CD4-positive, alpha-beta memory T cell (primary cell): ENCODE results near the gene FANCE. TPM values are rescaled to one million over a fixed set of nuclear protein-coding genes. Genes with fewer than 3 reads are reported as not detected.

Source experiments
- CTCF ChIA-PET: fragments of 350-600 bp; sonication (Branson Sonifier 250); formaldehyde crosslinking; loops from one replicate; lab custom pipeline; 2021; ENCODE audit warnings: inconsistent platforms; ENCODE audit not compliant: partially characterized antibody; lab: Charles Lee
- POLR2A ChIA-PET: fragments of 350-600 bp; sonication (Branson Sonifier 250); formaldehyde crosslinking; loops from one replicate; lab custom pipeline; 2021; ENCODE audit not compliant: partially characterized antibody; lab: Charles Lee
- DNase-seq, 5 donors: peaks; one replicate each; pipeline versions ENCODE4 v3.0.0 to v3.0.0-alpha.2; 2020 to 2022; ENCODE audit warnings: mixed read lengths in 1 of 5
- H3K27ac ChIP-seq: one replicate; pipeline ENCODE4 v1.7.0; 2013; ENCODE audit warnings: low read depth, low read length
- H3K27me3 ChIP-seq: 2 replicates; pipeline ENCODE4 v1.7.0; 2013; ENCODE audit warnings: mild to moderate bottlenecking, low read length, moderate library complexity; ENCODE audit not compliant: insufficient read depth
- H3K36me3 ChIP-seq: 2 replicates; pipeline ENCODE4 v1.7.0; 2013; ENCODE audit warnings: mild to moderate bottlenecking, low read length, moderate library complexity; ENCODE audit not compliant: insufficient read depth
- H3K4me1 ChIP-seq: 2 replicates; pipeline ENCODE4 v1.7.0; 2013; ENCODE audit warnings: mild to moderate bottlenecking, low read length, moderate library complexity; ENCODE audit not compliant: insufficient read depth
- H3K4me3 ChIP-seq, 2 donors: one replicate each; pipeline ENCODE4 v1.7.0; 2013; ENCODE audit warnings: low read length in 2 of 2, mild to moderate bottlenecking in 1 of 2
- H3K9me3 ChIP-seq, 2 donors: one replicate each; pipeline ENCODE4 v1.7.0; 2013; ENCODE audit warnings: low read length in 2 of 2, control low read depth in 1 of 2; ENCODE audit not compliant: control insufficient read depth in 1 of 2
- H3K27ac Mint-ChIP-seq, 7 donors: one replicate each; pipeline ENCODE4 v1.8.0; 2020 to 2021; ENCODE audit warnings: mixed read lengths in 7 of 7, mild to moderate bottlenecking in 6 of 7, inconsistent platforms in 3 of 7, moderate library complexity in 3 of 7
- H3K27me3 Mint-ChIP-seq, 2 donors: one replicate each; pipeline ENCODE4 v1.8.0; 2020 to 2021; ENCODE audit warnings: mixed read lengths in 2 of 2
- H3K36me3 Mint-ChIP-seq, 2 donors: one replicate each; pipeline ENCODE4 v1.8.0; 2020 to 2021; ENCODE audit warnings: mixed read lengths in 2 of 2, inconsistent platforms in 1 of 2, mild to moderate bottlenecking in 1 of 2
- H3K4me1 Mint-ChIP-seq, 4 donors: one replicate each; pipeline ENCODE4 v1.8.0; 2020 to 2021; ENCODE audit warnings: mixed read lengths in 4 of 4, mild to moderate bottlenecking in 1 of 4
- H3K4me3 Mint-ChIP-seq, 8 donors: one replicate each; pipeline ENCODE4 v1.8.0; 2020 to 2021; ENCODE audit warnings: mixed read lengths in 8 of 8, mild to moderate bottlenecking in 7 of 8, moderate library complexity in 6 of 8, inconsistent platforms in 3 of 8
- H3K9me3 Mint-ChIP-seq, 8 donors: one replicate each; pipeline ENCODE4 v1.8.0; 2020 to 2021; ENCODE audit warnings: mixed read lengths in 8 of 8, mild to moderate bottlenecking in 5 of 8, inconsistent platforms in 3 of 8, moderate library complexity in 1 of 8
- intact Hi-C: fragments of 100-400 bp; cut with micrococcal nuclease; formaldehyde crosslinking; loops from one replicate; pipeline ENCODE4 v1.15.1; 2023
- polyA plus RNA-seq, 2 donors: library from polyadenylated mRNA; unstranded; fragments of 300-500 nt; fragmentation: Illumina TruSeq; gene quantifications; one replicate each; pipeline ENCODE4 v1.2.3, GENCODE V29; 2021
- total RNA-seq, 2 experiments: library from RNA; stranded (reverse); gene quantifications; one replicate each; pipeline ENCODE4 v1.2.3, GENCODE V29; 2021

FANCE gene
- total and polyA plus RNA-seq, 4 experiments from 2014 or later, result 5.4 to 9.0 (median 7.9) TPM

DNA sequence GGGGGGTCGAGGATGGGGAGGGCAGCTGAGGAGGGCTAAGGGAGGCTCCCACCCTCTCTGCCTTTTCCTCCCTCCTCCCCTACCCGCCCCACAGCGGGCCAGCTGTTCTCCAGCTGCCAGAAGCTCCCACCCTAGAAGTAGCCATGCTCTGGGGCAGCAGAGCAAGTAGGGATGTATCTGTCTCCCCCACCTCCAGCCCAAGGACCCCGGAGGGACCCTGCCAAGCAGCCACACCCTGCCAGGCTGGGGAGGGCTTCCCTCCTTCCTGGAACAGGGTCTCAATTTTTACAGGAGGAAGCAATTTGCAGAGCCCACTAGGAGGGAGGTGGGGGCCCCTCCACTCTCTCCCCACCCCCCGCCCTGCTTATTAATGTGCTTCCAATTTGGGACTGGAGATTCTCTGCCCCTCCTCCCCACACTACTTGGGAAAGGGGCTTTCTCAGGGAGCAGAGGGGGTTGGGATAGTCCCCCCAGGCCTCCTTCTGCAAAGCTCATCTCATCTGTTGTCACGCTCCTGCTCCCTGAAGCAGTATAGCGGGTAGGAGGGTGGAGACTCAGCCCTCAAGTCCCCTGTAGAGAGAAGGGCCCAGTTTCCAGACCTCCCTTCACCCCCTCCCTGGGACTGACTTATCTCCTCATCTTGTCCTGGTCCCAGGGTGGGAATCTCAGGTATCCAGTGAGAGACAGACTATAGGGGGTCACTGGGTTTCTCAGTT is 40.3 kb downstream of the FANCE start:
- no peaks in the 10 kb centered on the region for H3K9me3 Mint-ChIP-seq
- Histone ChIP-seq H3K27ac (no peak overlapping the region), H3K4me3 (no peak overlapping the region), H3K27me3 (no peaks in the 10 kb centered on the region), H3K9me3 (no peaks in the 10 kb centered on the region), H3K4me1 (no peaks in the 10 kb centered on the region), H3K36me3 (no peaks in the 10 kb centered on the region)
- CTCF ChIA-PET, result no interaction called here
- H3K27ac Mint-ChIP-seq, result peak overlapping the region in 1 of 7 donors; percentile 10
- no peak for DNase-seq
- H3K4me3 Mint-ChIP-seq, result no peak overlapping the region
- no peaks in the 10 kb centered on the region for H3K36me3 Mint-ChIP-seq
- intact Hi-C loops, result no loop called here
- H3K27me3 Mint-ChIP-seq, result no peaks in the 10 kb centered on the region
- POLR2A ChIA-PET, result interaction anchor here (1.1 kb wide), 1 partner anchor 19 kb away, joined by 3 read pairs; no protein-coding TSS in a partner anchor
- peaks cover 10 to 25% (median 14%) of the 10 kb centered on the region in 4 donors for H3K4me1 Mint-ChIP-seq

DNA sequence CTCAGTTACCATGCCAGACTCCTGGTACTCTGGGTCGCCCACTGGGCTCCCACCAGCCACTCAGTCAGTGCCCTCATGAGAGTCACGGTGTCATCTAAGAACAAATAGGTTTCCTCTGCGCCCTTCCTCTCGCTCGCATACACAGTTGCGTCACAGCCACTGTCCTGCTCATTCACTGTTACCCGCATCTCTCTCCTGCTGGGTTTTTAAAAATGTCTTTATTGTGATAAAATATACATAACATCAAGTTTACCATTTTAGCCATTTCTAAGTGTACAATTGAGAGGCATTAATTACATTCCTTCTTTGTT is 40.8 kb downstream of the FANCE start:
- Histone ChIP-seq H3K27me3 (no peaks in the 10 kb centered on the region), H3K4me1 (peaks cover 2% of the 10 kb centered on the region), H3K9me3 (no peaks in the 10 kb centered on the region), H3K36me3 (no peaks in the 10 kb centered on the region), H3K27ac (no peak overlapping the region), H3K4me3 (no peak overlapping the region)
- DNase-seq, result no peak
- peaks cover 8 to 27% (median 12%) of the 10 kb centered on the region in 4 donors for H3K4me1 Mint-ChIP-seq
- no peaks in the 10 kb centered on the region for H3K36me3 Mint-ChIP-seq
- ChIA-PET POLR2A (no interaction called here), CTCF (no interaction called here)
- peak overlapping the region in 2 of 7 donors; percentile 10 to 60 for H3K27ac Mint-ChIP-seq
- intact Hi-C loops, result no loop called here
- no peaks in the 10 kb centered on the region for H3K9me3 Mint-ChIP-seq
- H3K27me3 Mint-ChIP-seq, result no peaks in the 10 kb centered on the region
- H3K4me3 Mint-ChIP-seq, result no peak overlapping the region

DNA sequence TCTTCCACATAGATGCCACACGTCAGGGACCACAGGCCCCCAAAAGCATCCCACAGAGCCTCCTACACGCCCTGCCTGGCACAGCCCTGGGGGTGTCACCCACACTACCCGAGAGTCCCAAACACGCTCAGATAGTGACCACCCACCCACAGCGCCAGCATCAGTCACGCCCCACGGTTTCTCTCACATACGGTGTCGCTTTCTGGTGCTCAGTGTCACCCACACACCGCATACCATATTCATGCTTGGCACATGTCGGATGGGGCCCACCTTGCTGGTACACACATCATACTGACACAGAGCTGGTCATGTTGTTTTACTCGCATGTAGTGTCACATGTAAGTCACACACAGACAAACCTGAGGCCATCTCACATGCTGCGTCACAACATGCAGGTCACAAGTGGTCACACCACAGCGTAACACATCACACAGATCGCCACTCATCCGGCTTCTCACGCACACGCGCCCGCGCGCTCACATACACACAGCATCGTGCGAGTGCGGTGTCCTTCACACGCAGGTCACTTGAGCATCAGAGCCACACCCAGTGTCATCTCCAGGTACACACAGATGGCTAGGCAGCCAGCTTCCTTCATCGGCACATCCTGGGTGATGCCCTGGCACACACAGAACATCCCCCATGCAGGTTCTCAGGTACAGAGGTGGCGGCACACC is 41.3 kb downstream of the FANCE start:
- H3K27me3 Mint-ChIP-seq, result peaks cover 0 to 1% of the 10 kb centered on the region in 2 donors
- H3K9me3 Mint-ChIP-seq, result no peaks in the 10 kb centered on the region
- Histone ChIP-seq H3K27ac (no peak overlapping the region), H3K36me3 (no peaks in the 10 kb centered on the region), H3K9me3 (no peaks in the 10 kb centered on the region), H3K27me3 (no peaks in the 10 kb centered on the region), H3K4me3 (no peak overlapping the region), H3K4me1 (peaks cover 7% of the 10 kb centered on the region)
- peaks cover 10 to 32% (median 14%) of the 10 kb centered on the region in 4 donors for H3K4me1 Mint-ChIP-seq
- POLR2A ChIA-PET, result no interaction called here
- H3K27ac Mint-ChIP-seq, result peak overlapping the region in 3 of 7 donors; percentile 12 to 73 (median 60)
- intact Hi-C loops, result no loop called here
- H3K36me3 Mint-ChIP-seq, result no peaks in the 10 kb centered on the region
- no peak overlapping the region for H3K4me3 Mint-ChIP-seq
- no peak for DNase-seq
- CTCF ChIA-PET, result no interaction called here

DNA sequence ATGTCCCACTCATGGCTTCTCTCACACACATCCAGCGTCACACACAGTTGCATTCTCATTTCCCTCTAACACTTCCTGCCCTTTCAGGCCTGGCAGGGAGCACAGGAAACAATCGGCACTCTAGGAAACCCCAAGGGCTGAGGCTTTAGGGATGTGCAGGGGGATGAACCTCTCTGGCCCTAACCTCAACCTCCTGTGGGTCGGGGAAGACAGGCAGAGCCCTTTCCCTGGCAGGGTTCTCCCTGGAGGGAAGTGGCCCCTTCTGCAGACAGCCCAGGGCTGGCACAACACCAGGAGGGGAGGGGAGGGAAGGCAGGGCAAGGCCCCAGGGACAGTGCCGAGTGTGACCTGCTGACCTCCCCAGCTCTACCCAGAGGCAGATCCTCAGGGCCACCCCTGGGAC is 42.0 kb downstream of the FANCE start:
- H3K36me3 ChIP-seq, result no peaks in the 10 kb centered on the region
- H3K4me3 ChIP-seq, result no peak overlapping the region
- Mint-ChIP-seq H3K27ac (peak overlapping the region in 2 of 7 donors; percentile 8 to 19), H3K27me3 (peaks cover 4% of the 10 kb centered on the region in 2 donors), H3K36me3 (no peaks in the 10 kb centered on the region), H3K9me3 (no peaks in the 10 kb centered on the region), H3K4me1 (peaks cover 13 to 37% (median 18%) of the 10 kb centered on the region in 4 donors), H3K4me3 (peak overlapping the region in 1 of 8 donors; percentile 0)
- intact Hi-C loops, result no loop called here
- ChIA-PET CTCF (interaction anchor here (1.0 kb wide), 1 partner anchor 29 kb away, joined by 4 read pairs; no protein-coding TSS in a partner anchor), POLR2A (no interaction called here)
- peaks cover 10% of the 10 kb centered on the region for H3K4me1 ChIP-seq
- no peaks in the 10 kb centered on the region for H3K27me3 ChIP-seq
- no peaks in the 10 kb centered on the region for H3K9me3 ChIP-seq
- DNase-seq, result no peak
- no peak overlapping the region for H3K27ac ChIP-seq

DNA sequence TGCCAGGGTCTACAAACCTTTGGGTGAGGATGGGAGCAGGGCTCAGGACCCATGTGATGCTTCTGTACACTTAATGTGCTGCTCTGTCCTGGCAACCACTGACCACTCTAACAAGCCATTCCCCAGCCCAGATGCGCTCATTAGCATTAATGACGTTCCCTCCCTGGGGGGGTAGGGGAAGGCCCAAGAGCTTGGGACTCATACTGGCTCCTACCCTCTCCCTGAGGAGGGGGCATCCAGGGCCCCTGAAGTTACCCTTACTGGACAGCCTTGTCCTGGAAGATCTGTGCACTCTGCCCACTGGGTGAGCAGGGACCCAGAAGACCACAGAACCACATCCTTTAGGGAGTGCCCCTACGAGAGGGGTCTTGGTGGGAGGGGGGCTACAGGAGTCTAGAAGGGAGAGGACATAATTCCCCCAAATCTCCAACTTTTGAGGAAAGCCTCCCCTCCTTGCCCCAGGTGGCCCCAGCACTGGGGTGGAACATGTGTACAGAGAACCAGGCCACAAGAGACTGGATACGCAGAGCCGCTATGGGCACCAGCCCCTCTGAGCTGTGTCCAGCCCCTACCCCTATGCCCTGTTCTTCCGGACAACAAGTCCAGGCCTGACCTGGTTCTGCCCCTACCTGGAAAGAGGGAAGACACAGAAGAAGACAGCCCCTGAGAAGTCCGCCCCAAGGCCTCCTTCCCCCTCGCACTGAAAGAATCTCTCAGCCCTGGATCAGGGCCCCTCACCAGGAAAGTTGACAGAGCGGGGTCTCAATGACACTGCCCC is 43.3 kb downstream of the FANCE start:
- no peaks in the 10 kb centered on the region for H3K9me3 Mint-ChIP-seq
- H3K9me3 ChIP-seq, result no peaks in the 10 kb centered on the region
- DNase-seq, result no peak
- H3K27me3 ChIP-seq, result no peaks in the 10 kb centered on the region
- H3K27ac ChIP-seq, result no peak overlapping the region
- H3K36me3 Mint-ChIP-seq, result no peaks in the 10 kb centered on the region
- ChIA-PET POLR2A (interaction anchor here (1.0 kb wide), 1 partner anchor 29 kb away, joined by 3 read pairs; no protein-coding TSS in a partner anchor), CTCF (interaction anchor here (1.0 kb wide), 1 partner anchor 27 kb away, joined by 4 read pairs; no protein-coding TSS in a partner anchor)
- no peak overlapping the region for H3K4me3 ChIP-seq
- peak overlapping the region; percentile 70 to 84 (median 80) for H3K4me3 Mint-ChIP-seq
- H3K4me1 Mint-ChIP-seq, result peaks cover 13 to 37% (median 18%) of the 10 kb centered on the region in 4 donors
- peaks cover 6 to 7% of the 10 kb centered on the region in 2 donors for H3K27me3 Mint-ChIP-seq
- H3K27ac Mint-ChIP-seq, result peak overlapping the region in 4 of 7 donors; percentile 30 to 87 (median 46)
- intact Hi-C loops, result no loop called here
- peaks cover 10% of the 10 kb centered on the region for H3K4me1 ChIP-seq
- H3K36me3 ChIP-seq, result no peaks in the 10 kb centered on the region

DNA sequence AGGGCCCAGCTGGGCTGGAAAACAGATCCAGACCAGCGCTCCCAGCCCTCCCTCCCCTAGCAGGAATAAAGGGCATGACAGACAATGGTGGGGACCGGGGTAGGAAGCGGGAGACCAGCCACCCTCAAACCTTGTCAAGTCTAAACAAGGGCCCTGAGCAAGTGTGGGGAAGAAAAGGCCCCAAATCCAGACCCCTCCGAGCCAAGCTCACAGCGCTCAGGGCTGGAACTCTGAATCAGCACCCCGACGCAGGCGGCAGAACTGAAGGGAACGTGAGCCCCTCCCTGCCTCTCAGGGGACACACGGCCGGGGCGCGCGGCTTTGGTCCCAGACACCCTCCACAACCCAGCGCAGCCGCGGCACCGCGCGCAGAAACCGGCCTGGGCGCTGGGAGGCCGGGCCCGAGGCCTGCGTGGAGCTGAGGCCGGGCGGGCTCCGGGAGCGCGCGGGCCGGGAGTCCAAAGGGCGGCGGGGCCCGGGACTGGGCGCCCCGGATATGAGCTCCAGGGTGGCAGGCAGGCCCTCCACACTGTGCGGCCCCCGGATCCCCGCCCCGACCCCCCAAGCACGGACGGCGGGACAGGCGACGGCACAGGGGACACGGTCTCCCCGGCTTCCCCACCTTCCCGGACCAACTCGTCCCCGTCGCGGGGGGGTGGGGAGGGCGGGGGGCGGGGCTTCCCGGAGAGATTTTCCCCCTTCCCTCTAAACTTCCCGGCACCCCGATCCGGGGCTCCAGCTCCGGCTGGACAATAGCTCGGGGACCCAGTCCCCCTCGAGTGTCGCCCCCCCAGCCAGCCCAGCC is 44.1 kb downstream of the FANCE start:
- Mint-ChIP-seq H3K36me3 (no peaks in the 10 kb centered on the region), H3K27me3 (peaks cover 6 to 14% of the 10 kb centered on the region in 2 donors), H3K27ac (peak overlapping the region in 1 of 7 donors; percentile 30), H3K4me1 (peaks cover 10 to 37% (median 17%) of the 10 kb centered on the region in 4 donors), H3K4me3 (peak overlapping the region; percentile 70 to 84 (median 80)), H3K9me3 (no peaks in the 10 kb centered on the region)
- H3K27me3 ChIP-seq, result no peaks in the 10 kb centered on the region
- no peak overlapping the region for H3K4me3 ChIP-seq
- no peak for DNase-seq
- intact Hi-C loops, result no loop called here
- peaks cover 10% of the 10 kb centered on the region for H3K4me1 ChIP-seq
- H3K9me3 ChIP-seq, result no peaks in the 10 kb centered on the region
- ChIA-PET CTCF (interaction anchor here (0.8 kb wide), 1 partner anchor 27 kb away, joined by 3 read pairs; no protein-coding TSS in a partner anchor), POLR2A (interaction anchor here (1.0 to 2.8 kb wide), 6 partner anchors 23 to 237 kb away, joined by 3 to 15 read pairs (median 6); partner anchors contain the start of genes FANCE and RPL10A)
- H3K36me3 ChIP-seq, result no peaks in the 10 kb centered on the region
- no peak overlapping the region for H3K27ac ChIP-seq
